ENCODE measurements around the gene FBXO10. TPM values are rescaled to one million over a fixed set of nuclear protein-coding genes. Genes with fewer than 3 reads are reported as not detected.
A peak's percentile ranks its signal among the peaks of the same experiment; 100 is the strongest.

Gene FBXO10
- total RNA-seq, 1 donor from 2014 or later: 18.5 TPM

DNA sequence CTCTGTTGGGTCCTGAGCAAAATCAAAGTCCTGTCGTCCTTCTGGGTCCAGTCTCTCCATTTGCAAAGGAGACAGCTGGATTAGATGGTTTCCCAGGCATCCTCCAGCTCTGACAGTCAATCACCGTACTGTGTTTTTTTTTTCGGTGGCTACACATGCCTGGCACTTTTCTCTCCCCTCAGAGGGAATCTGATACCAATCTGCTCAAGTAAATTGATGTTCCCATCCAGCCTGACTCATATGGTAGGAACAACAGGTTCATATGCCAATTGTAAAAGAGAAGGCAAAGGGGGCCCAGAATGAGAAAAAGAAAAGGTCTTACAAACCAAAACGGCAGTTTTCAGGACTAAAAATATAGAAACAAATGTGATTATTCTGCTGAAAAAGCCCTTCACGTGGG lies 1.2 kb downstream of the FBXO10 start:
- H3K4me3 Mint-ChIP-seq: peak overlapping the region; percentile 92
- H3K36me3 Mint-ChIP-seq: no peaks in the 10 kb centered on the region
- DNase-seq (ENCODE audit: extremely low spot score, unreplicated experiment): no peak
- peaks cover 38% of the 10 kb centered on the region for H3K4me1 Mint-ChIP-seq (ENCODE audit: unreplicated experiment)
- peak overlapping the region; percentile 78 for H3K27ac Mint-ChIP-seq
- TF ChIP-seq, protein P1, sequence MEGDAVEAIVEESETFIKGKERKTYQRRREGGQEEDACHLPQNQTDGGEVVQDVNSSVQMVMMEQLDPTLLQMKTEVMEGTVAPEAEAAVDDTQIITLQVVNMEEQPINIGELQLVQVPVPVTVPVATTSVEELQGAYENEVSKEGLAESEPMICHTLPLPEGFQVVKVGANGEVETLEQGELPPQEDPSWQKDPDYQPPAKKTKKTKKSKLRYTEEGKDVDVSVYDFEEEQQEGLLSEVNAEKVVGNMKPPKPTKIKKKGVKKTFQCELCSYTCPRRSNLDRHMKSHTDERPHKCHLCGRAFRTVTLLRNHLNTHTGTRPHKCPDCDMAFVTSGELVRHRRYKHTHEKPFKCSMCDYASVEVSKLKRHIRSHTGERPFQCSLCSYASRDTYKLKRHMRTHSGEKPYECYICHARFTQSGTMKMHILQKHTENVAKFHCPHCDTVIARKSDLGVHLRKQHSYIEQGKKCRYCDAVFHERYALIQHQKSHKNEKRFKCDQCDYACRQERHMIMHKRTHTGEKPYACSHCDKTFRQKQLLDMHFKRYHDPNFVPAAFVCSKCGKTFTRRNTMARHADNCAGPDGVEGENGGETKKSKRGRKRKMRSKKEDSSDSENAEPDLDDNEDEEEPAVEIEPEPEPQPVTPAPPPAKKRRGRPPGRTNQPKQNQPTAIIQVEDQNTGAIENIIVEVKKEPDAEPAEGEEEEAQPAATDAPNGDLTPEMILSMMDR (conservative IDR thresholded peaks at IDR 0.05): no peak
- no peaks in the 10 kb centered on the region for H3K27me3 Mint-ChIP-seq
- H3K9me3 Mint-ChIP-seq: no peaks in the 10 kb centered on the region

DNA sequence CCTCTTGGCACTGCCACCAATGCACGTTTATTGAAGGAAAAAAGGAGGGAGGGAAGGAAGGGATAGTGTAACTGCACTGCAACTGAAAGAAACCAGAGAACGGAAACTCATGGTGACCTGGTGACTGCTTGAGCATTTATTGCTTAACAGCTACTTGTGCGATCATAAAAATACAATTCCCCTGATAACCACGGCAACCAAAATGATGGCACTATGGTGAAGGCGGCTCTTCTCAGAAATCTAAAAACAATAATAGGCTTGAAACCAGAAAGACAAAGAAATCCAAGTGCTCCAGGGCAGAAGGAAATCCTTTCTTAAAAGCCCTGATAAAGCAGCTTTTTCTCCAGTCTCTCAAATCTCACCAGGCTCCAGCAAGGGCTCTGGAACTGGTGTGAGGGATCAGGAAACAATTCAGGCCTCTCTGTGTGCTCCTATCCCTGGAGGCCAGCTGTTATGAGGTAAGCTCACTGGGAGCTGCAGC lies 1.9 kb downstream of the FBXO10 start:
- peak overlapping the region; percentile 61 for H3K27ac Mint-ChIP-seq
- no peaks in the 10 kb centered on the region for H3K36me3 Mint-ChIP-seq
- TF ChIP-seq, protein P1 (conservative IDR thresholded peaks at IDR 0.05): no peak
- H3K9me3 Mint-ChIP-seq: no peaks in the 10 kb centered on the region
- peaks cover 38% of the 10 kb centered on the region for H3K4me1 Mint-ChIP-seq (ENCODE audit: unreplicated experiment)
- DNase-seq (ENCODE audit: extremely low spot score, unreplicated experiment): no peak
- peak overlapping the region; percentile 92 for H3K4me3 Mint-ChIP-seq
- no peaks in the 10 kb centered on the region for H3K27me3 Mint-ChIP-seq

DNA sequence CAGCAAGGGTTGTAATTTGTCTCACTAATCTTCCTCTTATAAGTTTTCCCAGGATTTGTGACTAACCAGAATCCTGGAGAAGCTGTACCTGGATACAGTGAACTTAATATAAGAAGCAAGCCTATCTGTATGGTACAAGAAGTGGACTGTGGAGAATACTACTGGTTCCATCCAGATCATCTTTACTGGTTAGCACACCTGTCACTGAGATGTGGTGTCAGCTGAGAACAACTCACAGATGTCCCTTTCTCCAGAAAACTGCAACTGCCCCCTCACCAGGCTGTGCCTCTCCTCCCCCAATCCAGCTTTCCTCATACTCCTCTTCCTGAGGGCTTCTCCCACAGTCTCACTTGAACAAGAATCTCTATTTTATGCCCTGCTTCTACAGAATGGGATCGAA lies 4.9 kb downstream of the FBXO10 start:
- H3K27ac Mint-ChIP-seq: no peak overlapping the region
- H3K4me1 Mint-ChIP-seq (ENCODE audit: unreplicated experiment): peaks cover 24% of the 10 kb centered on the region
- DNase-seq (ENCODE audit: extremely low spot score, unreplicated experiment): no peak
- peaks cover 5% of the 10 kb centered on the region for H3K36me3 Mint-ChIP-seq
- H3K9me3 Mint-ChIP-seq: no peaks in the 10 kb centered on the region
- H3K27me3 Mint-ChIP-seq: no peaks in the 10 kb centered on the region
- H3K4me3 Mint-ChIP-seq: no peak overlapping the region
- TF ChIP-seq, protein P1 (conservative IDR thresholded peaks at IDR 0.05): no peak

DNA sequence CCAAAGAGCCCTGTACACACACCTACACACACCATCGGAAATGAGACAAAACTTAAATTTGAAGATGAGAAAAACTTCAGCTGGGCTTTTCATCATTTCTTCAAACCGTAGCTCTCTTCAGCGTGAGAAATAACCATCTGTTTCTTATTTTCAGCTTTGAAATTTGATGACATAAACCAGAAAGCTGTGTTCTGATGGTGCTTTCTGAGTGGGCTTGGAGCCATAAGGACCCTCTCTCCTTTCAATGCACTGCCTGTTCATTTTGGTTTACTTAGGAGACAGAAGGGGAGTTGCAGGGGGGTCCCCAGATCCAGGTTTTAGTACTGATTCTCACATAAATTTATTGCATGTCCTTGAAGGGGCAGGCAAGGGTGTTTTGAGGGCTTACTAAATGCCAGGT lies 9.5 kb downstream of the FBXO10 start:
- Mint-ChIP-seq H3K27ac (no peak overlapping the region), H3K27me3 (no peaks in the 10 kb centered on the region), H3K36me3 (peaks cover 13% of the 10 kb centered on the region), H3K9me3 (peaks cover 6% of the 10 kb centered on the region), H3K4me3 (no peak overlapping the region), H3K4me1 (ENCODE audit: unreplicated experiment) (no peaks in the 10 kb centered on the region)
- TF ChIP-seq, protein P1 (conservative IDR thresholded peaks at IDR 0.05): no peak
- no peak for DNase-seq (ENCODE audit: extremely low spot score, unreplicated experiment)

DNA sequence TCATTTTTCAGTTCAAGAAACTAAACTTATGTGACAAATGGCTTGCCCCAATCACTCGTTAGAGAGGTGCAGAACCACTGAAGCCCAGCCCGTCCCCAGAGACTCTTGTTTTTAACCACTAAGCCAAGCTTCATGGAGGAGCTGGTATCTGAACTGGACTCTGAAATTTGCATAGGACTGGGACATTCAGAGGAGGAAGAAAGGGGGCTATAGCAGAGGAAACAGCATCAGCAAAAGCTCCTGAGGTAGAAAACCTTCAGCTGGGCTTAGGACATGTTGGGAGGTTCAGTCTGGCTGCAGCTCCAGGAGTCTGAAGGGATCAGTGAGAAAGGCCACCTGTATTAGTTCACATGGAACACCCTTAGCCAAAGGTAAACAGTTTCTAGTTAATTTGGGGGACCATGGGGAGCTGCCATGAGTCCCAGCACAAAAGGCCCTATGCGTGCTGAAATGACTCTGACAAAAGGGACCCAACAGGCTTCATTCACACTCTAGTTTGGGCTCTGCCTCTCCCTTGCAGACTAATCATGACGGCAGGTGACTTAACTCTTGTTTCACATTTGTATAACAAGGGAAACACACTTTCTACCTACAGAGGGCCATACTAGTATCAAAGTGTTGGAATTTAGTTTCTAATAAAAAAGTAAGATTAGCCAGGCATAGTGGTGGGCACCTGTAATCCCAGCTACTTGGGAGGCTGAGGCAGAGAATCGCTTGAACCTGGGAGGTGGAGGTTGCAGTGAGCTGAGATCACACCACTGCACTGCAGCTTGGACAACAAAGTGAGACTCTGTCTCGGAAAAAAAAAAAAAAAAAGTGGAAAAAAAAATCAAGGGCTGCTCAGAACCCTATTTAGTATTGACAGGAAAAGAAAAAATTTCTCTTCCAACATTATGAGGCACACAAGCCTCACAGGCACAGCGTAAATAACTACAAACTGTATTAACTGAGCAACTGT lies 10.2 kb downstream of the FBXO10 start:
- H3K27ac Mint-ChIP-seq: no peak overlapping the region
- TF ChIP-seq, protein P1 (conservative IDR thresholded peaks at IDR 0.05): no peak
- no peaks in the 10 kb centered on the region for H3K4me1 Mint-ChIP-seq (ENCODE audit: unreplicated experiment)
- H3K4me3 Mint-ChIP-seq: no peak overlapping the region
- DNase-seq (ENCODE audit: extremely low spot score, unreplicated experiment): no peak
- peaks cover 13% of the 10 kb centered on the region for H3K36me3 Mint-ChIP-seq
- no peaks in the 10 kb centered on the region for H3K27me3 Mint-ChIP-seq
- H3K9me3 Mint-ChIP-seq: peaks cover 6% of the 10 kb centered on the region
